ENCODE data around the gene CRELD2.
"Not testable (repeated sequence)": the region's sequence is repeated elsewhere in the genome, so short reads cannot be mapped to it uniquely, and the experiment has no call there.

Gene CRELD2

GRCh38 chr22:49943405-49943765, 25.0 kb downstream of the CRELD2 start:
- Histone ChIP-seq H3K36me3 (ENCODE audit: insufficient read depth, low read length) (no peaks in the 10 kb centered on the region; the same call in 1 of the 2 replicates), H3K9ac (ENCODE audit: low read length) (no peak overlapping the region), H3K27me3 (ENCODE audit: insufficient read depth, low read length) (peaks cover 4% of the 10 kb centered on the region; the same call in 1 of the 2 replicates), H2AFZ (ENCODE audit: low read length) (no peak overlapping the region), H3K4me1 (ENCODE audit: insufficient read depth, low read length, severe bottlenecking) (peaks cover 4% of the 10 kb centered on the region), H3K9me2 (ENCODE audit: low read depth, low read length) (no peaks in the 10 kb centered on the region), H3K4me3 (ENCODE audit: low read depth, low read length, poor library complexity, severe bottlenecking) (no peak overlapping the region), H4K20me1 (ENCODE audit: insufficient read depth, low read length) (no peaks in the 10 kb centered on the region), H3F3A (ENCODE audit: insufficient read depth, low read length) (no peaks in the 10 kb centered on the region), H3K9me3 (ENCODE audit: low read length) (no peaks in the 10 kb centered on the region), H3K27ac (ENCODE audit: low read depth, low read length, poor library complexity, severe bottlenecking) (no peak overlapping the region), H3K4me2 (ENCODE audit: low read length) (no peak overlapping the region), H3K79me2 (ENCODE audit: insufficient read depth, low read length) (no peaks in the 10 kb centered on the region)
- no peak for TF ChIP-seq EZH2 (IDR thresholded peaks at IDR 0.05; ENCODE audit: borderline replicate concordance, low read length)
- no peak for TF ChIP-seq CTCF (IDR thresholded peaks at IDR 0.05; ENCODE audit: low read length)

DNA sequence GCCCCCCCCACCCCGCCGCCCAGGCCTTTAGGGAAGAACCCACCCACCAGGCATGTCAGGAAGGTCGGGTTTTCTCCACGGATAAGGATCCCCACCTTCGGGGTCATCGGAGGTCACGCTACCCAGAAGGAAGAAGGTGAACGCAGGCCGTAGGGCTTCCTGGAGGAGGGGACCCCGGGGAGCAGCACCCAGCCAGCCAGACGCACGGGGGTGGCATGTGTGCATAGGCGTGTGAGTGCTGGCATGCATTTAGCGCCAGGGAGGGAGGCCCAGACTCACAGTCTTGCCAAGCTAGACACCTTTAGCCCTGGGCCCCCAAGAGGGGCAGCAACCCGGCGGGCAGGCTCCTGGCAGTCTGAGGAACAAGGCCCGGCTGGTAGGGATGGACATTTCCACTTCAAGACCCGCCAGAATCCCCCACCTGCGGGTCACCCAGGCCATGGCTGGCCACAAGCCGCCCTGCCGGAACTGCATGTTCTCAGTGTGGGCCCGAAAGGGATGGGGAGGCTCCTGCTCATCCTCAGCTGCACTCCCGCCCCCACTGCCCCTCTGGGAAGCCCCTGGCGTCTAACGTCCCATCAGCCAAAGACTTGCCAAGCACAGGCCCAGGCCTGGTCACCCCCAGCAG, 25.5 kb downstream of the CRELD2 start:
- Histone ChIP-seq H3K4me1 (ENCODE audit: insufficient read depth, low read length, severe bottlenecking) (peaks cover 4% of the 10 kb centered on the region), H2AFZ (ENCODE audit: low read length) (no peak overlapping the region), H3K4me2 (ENCODE audit: low read length) (no peak overlapping the region), H3K9me3 (ENCODE audit: low read length) (no peaks in the 10 kb centered on the region), H3K36me3 (ENCODE audit: insufficient read depth, low read length) (no peaks in the 10 kb centered on the region; the same call in 1 of the 2 replicates), H3K27me3 (ENCODE audit: insufficient read depth, low read length) (peaks cover 4% of the 10 kb centered on the region; the same call in 1 of the 2 replicates), H3K9me2 (ENCODE audit: low read depth, low read length) (no peaks in the 10 kb centered on the region), H3K4me3 (ENCODE audit: low read depth, low read length, poor library complexity, severe bottlenecking) (no peak overlapping the region), H3K9ac (ENCODE audit: low read length) (no peak overlapping the region), H3F3A (ENCODE audit: insufficient read depth, low read length) (no peaks in the 10 kb centered on the region), H4K20me1 (ENCODE audit: insufficient read depth, low read length) (no peaks in the 10 kb centered on the region), H3K79me2 (ENCODE audit: insufficient read depth, low read length) (no peaks in the 10 kb centered on the region), H3K27ac (ENCODE audit: low read depth, low read length, poor library complexity, severe bottlenecking) (peak overlapping the region; percentile 39)
- TF ChIP-seq EZH2 (IDR thresholded peaks at IDR 0.05; ENCODE audit: borderline replicate concordance, low read length) (no peak), CTCF (IDR thresholded peaks at IDR 0.05; ENCODE audit: low read length) (no peak)

DNA sequence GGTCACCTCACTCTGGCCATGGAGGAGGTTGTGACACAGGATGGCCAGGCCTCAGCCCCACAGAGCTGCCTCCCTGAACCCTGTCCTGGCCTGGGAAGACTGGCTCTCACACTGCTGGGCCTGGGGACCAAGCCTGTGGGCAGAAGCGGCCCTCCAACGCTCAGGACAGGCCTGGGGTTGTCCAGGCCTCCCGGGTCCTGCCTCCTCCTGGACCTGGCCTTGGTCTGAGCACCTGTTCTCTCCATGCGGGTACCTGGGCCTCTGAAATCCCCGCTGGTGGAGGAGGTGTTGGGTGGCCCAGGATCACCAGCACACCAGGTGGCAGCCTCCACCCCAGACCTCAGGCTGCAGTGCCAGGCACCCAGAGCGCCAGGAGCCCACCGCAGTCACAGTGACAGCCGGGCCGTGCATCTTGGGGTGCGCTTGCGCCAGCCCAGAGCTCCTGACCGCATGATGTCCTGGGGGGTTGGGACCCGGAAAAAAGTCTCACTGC, 26.0 kb downstream of the CRELD2 start:
- H3K4me3 ChIP-seq (ENCODE audit: low read depth, low read length, poor library complexity, severe bottlenecking) = no peak overlapping the region
- H3K4me2 ChIP-seq (ENCODE audit: low read length) = no peak overlapping the region
- no peak overlapping the region for H3K9ac ChIP-seq (ENCODE audit: low read length)

GRCh38 chr22:49945042-49945794, 26.8 kb downstream of the CRELD2 start:
- H4K20me1 ChIP-seq (ENCODE audit: insufficient read depth, low read length); H3K79me2 ChIP-seq (ENCODE audit: insufficient read depth, low read length); H3K4me2 ChIP-seq (ENCODE audit: low read length); H3K36me3 ChIP-seq (ENCODE audit: insufficient read depth, low read length); H3K27me3 ChIP-seq (ENCODE audit: insufficient read depth, low read length); H3K4me1 ChIP-seq (ENCODE audit: insufficient read depth, low read length, severe bottlenecking); H3K9me2 ChIP-seq (ENCODE audit: low read depth, low read length); H2AFZ ChIP-seq (ENCODE audit: low read length); H3F3A ChIP-seq (ENCODE audit: insufficient read depth, low read length); H3K9me3 ChIP-seq (ENCODE audit: low read length); H3K4me3 ChIP-seq (ENCODE audit: low read depth, low read length, poor library complexity, severe bottlenecking); H3K9ac ChIP-seq (ENCODE audit: low read length): not testable (repeated sequence)
- H3K27ac ChIP-seq (ENCODE audit: low read depth, low read length, poor library complexity, severe bottlenecking) = peak overlapping the region; percentile 39

More for the DNA sequence above, 26.0 kb downstream of the CRELD2 start:
- Histone ChIP-seq H3K4me1 (ENCODE audit: insufficient read depth, low read length, severe bottlenecking) (peaks cover 4% of the 10 kb centered on the region), H3K36me3 (ENCODE audit: insufficient read depth, low read length) (no peaks in the 10 kb centered on the region; the same call in 1 of the 2 replicates), H3K27me3 (ENCODE audit: insufficient read depth, low read length) (peaks cover 4% of the 10 kb centered on the region; the same call in 1 of the 2 replicates), H3K9me3 (ENCODE audit: low read length) (no peaks in the 10 kb centered on the region), H3K9me2 (ENCODE audit: low read depth, low read length) (no peaks in the 10 kb centered on the region), H4K20me1 (ENCODE audit: insufficient read depth, low read length) (no peaks in the 10 kb centered on the region), H3F3A (ENCODE audit: insufficient read depth, low read length) (no peaks in the 10 kb centered on the region), H2AFZ (ENCODE audit: low read length) (no peak overlapping the region), H3K27ac (ENCODE audit: low read depth, low read length, poor library complexity, severe bottlenecking) (peak overlapping the region; percentile 39), H3K79me2 (ENCODE audit: insufficient read depth, low read length) (no peaks in the 10 kb centered on the region)
- no peak for TF ChIP-seq EZH2 (IDR thresholded peaks at IDR 0.05; ENCODE audit: borderline replicate concordance, low read length)
- no peak for TF ChIP-seq CTCF (IDR thresholded peaks at IDR 0.05; ENCODE audit: low read length)

Measured in OCI-LY1 (cell line).